Measurements from ENCODE around the gene TMC2. TPM values are rescaled to one million over a fixed set of nuclear protein-coding genes. Genes with fewer than 3 reads are reported as not detected.

TMC2 gene
- total RNA-seq, 1 donor from 2014 or later, result 0.11 TPM

GRCh38 chr20:2653556-2654383, 117.4 kb downstream of the TMC2 start:
- TF ChIP-seq CTCF (IDR thresholded peaks at IDR 0.05; ENCODE audit: unreplicated experiment), result no peak
- Mint-ChIP-seq H3K4me1 (peaks cover 18% of the 10 kb centered on the region), H3K36me3 (peaks cover 33% of the 10 kb centered on the region)

GRCh38 chr20:2654384-2654822, 118.0 kb downstream of the TMC2 start:
- DNase-seq (ENCODE audit: low spot score in 2 of 2, unreplicated experiment in 2 of 2), result no peak
- Mint-ChIP-seq H3K4me3 (peak overlapping the region; percentile 87), H3K36me3 (peaks cover 37% of the 10 kb centered on the region), H3K27me3 (ENCODE audit: low read depth) (no peaks in the 10 kb centered on the region), H3K4me1 (peaks cover 18% of the 10 kb centered on the region), H3K9me3 (no peaks in the 10 kb centered on the region), H3K27ac (peak overlapping the region; percentile 66)
- no peak for TF ChIP-seq CTCF (IDR thresholded peaks at IDR 0.05; ENCODE audit: unreplicated experiment)

More at GRCh38 chr20:2653556-2654383, 117.4 kb downstream of the TMC2 start:
- H3K27me3 Mint-ChIP-seq (ENCODE audit: low read depth), result no peaks in the 10 kb centered on the region
- peak overlapping the region; percentile 88 for H3K27ac Mint-ChIP-seq
- H3K9me3 Mint-ChIP-seq, result no peaks in the 10 kb centered on the region
- DNase-seq (ENCODE audit: low spot score in 2 of 2, unreplicated experiment in 2 of 2), result no peak
- peak overlapping the region; percentile 87 for H3K4me3 Mint-ChIP-seq

GRCh38 chr20:2654831-2655230, 118.5 kb downstream of the TMC2 start:
- Mint-ChIP-seq H3K27me3 (ENCODE audit: low read depth) (no peaks in the 10 kb centered on the region), H3K4me3 (peak overlapping the region; percentile 87), H3K4me1 (peaks cover 18% of the 10 kb centered on the region), H3K9me3 (no peaks in the 10 kb centered on the region), H3K27ac (peak overlapping the region; percentile 66), H3K36me3 (peaks cover 37% of the 10 kb centered on the region)
- TF ChIP-seq CTCF (IDR thresholded peaks at IDR 0.05; ENCODE audit: unreplicated experiment), result no peak
- no peak for DNase-seq (ENCODE audit: low spot score in 2 of 2, unreplicated experiment in 2 of 2)

- Mint-ChIP-seq H3K27me3 (ENCODE audit: low read depth) (no peaks in the 10 kb centered on the region), H3K36me3 (peaks cover 39% of the 10 kb centered on the region), H3K9me3 (no peaks in the 10 kb centered on the region), H3K27ac (no peak overlapping the region), H3K4me3 (no peak overlapping the region), H3K4me1 (peaks cover 18% of the 10 kb centered on the region)
- no peak for DNase-seq (ENCODE audit: low spot score in 2 of 2, unreplicated experiment in 2 of 2)
- no peak for TF ChIP-seq CTCF (IDR thresholded peaks at IDR 0.05; ENCODE audit: unreplicated experiment)
Observed at GRCh38 chr20:2655331-2656116, 119.2 kb downstream of the TMC2 start.

GRCh38 chr20:2656471-2657117, 120.2 kb downstream of the TMC2 start:
- no peaks in the 10 kb centered on the region for H3K9me3 Mint-ChIP-seq
- H3K36me3 Mint-ChIP-seq, result peaks cover 45% of the 10 kb centered on the region
- no peaks in the 10 kb centered on the region for H3K27me3 Mint-ChIP-seq (ENCODE audit: low read depth)
- H3K4me3 Mint-ChIP-seq, result no peak overlapping the region
- TF ChIP-seq CTCF (IDR thresholded peaks at IDR 0.05; ENCODE audit: unreplicated experiment), result no peak
- peak overlapping the region; percentile 21 for H3K27ac Mint-ChIP-seq
- no peak for DNase-seq (ENCODE audit: low spot score in 2 of 2, unreplicated experiment in 2 of 2)
- peaks cover 17% of the 10 kb centered on the region for H3K4me1 Mint-ChIP-seq

Measured in mesothelial cell of epicardium (in vitro differentiated cells).